ENCODE data around the gene MIEN1.
"Not testable (repeated sequence)": the region's sequence is repeated elsewhere in the genome, so short reads cannot be mapped to it uniquely, and the experiment has no call there.

MIEN1 gene

GRCh38 chr17:39699157-39699817 is 31.0 kb downstream of the MIEN1 start:
- H3K36me3 ChIP-seq (ENCODE audit: control insufficient read depth in 2 of 2, insufficient read depth in 2 of 2, low read length in 2 of 2); H3K27me3 ChIP-seq (ENCODE audit: control insufficient read depth in 2 of 2, insufficient read depth in 2 of 2, low read length in 2 of 2): not testable (repeated sequence)
- peak overlapping the region; percentile 70 to 92 for H3K9ac ChIP-seq (ENCODE audit: low read depth in 1 of 2, low read length in 2 of 2)

GRCh38 chr17:39697961-39698360 is 32.4 kb downstream of the MIEN1 start:
- Histone ChIP-seq H3K9ac (ENCODE audit: low read depth in 1 of 2, low read length in 2 of 2) (no peak overlapping the region), H3K27ac (ENCODE audit: low read depth in 2 of 2, low read length in 2 of 2) (no peak overlapping the region), H3K36me3 (ENCODE audit: control insufficient read depth in 2 of 2, insufficient read depth in 2 of 2, low read length in 2 of 2) (no peaks in the 10 kb centered on the region), H3K9me3 (ENCODE audit: control insufficient read depth in 2 of 2, low read length in 2 of 2) (no peaks in the 10 kb centered on the region), H3K4me3 (ENCODE audit: low read length in 2 of 2) (no peak overlapping the region), H3K27me3 (ENCODE audit: control insufficient read depth in 2 of 2, insufficient read depth in 2 of 2, low read length in 2 of 2) (no peaks in the 10 kb centered on the region), H3K4me1 (ENCODE audit: control insufficient read depth in 2 of 2, insufficient read depth in 2 of 2, low read length in 2 of 2) (peaks cover 21 to 29% of the 10 kb centered on the region in 2 donors)

More at GRCh38 chr17:39699157-39699817, 31.0 kb downstream of the MIEN1 start:
- Histone ChIP-seq H3K4me1 (ENCODE audit: control insufficient read depth in 2 of 2, insufficient read depth in 2 of 2, low read length in 2 of 2) (peaks cover 33 to 42% of the 10 kb centered on the region in 2 donors), H3K4me3 (ENCODE audit: low read length in 2 of 2) (peak overlapping the region; percentile 83 to 93), H3K27ac (ENCODE audit: low read depth in 2 of 2, low read length in 2 of 2) (peak overlapping the region; percentile 93 to 95)
- H3K9me3 ChIP-seq (ENCODE audit: control insufficient read depth in 2 of 2, low read length in 2 of 2), result not testable (repeated sequence)

- H3K4me3 ChIP-seq (ENCODE audit: low read length in 2 of 2), result no peak overlapping the region
- H3K36me3 ChIP-seq (ENCODE audit: control insufficient read depth in 2 of 2, insufficient read depth in 2 of 2, low read length in 2 of 2), result no peaks in the 10 kb centered on the region
- no peak overlapping the region for H3K27ac ChIP-seq (ENCODE audit: low read depth in 2 of 2, low read length in 2 of 2)
- peaks cover 13 to 17% of the 10 kb centered on the region in 2 donors for H3K4me1 ChIP-seq (ENCODE audit: control insufficient read depth in 2 of 2, insufficient read depth in 2 of 2, low read length in 2 of 2)
- H3K9me3 ChIP-seq (ENCODE audit: control insufficient read depth in 2 of 2, low read length in 2 of 2), result no peaks in the 10 kb centered on the region
- no peaks in the 10 kb centered on the region for H3K27me3 ChIP-seq (ENCODE audit: control insufficient read depth in 2 of 2, insufficient read depth in 2 of 2, low read length in 2 of 2)
- H3K9ac ChIP-seq (ENCODE audit: low read depth in 1 of 2, low read length in 2 of 2), result no peak overlapping the region
Measured at GRCh38 chr17:39696731-39697130, 33.6 kb downstream of the MIEN1 start.

GRCh38 chr17:39695089-39695474 is 35.2 kb downstream of the MIEN1 start:
- H3K4me1 ChIP-seq (ENCODE audit: control insufficient read depth in 2 of 2, insufficient read depth in 2 of 2, low read length in 2 of 2), result peaks cover 10 to 12% of the 10 kb centered on the region in 2 donors
- H3K27me3 ChIP-seq (ENCODE audit: control insufficient read depth in 2 of 2, insufficient read depth in 2 of 2, low read length in 2 of 2), result no peaks in the 10 kb centered on the region
- H3K9me3 ChIP-seq (ENCODE audit: control insufficient read depth in 2 of 2, low read length in 2 of 2), result no peaks in the 10 kb centered on the region
- H3K9ac ChIP-seq (ENCODE audit: low read depth in 1 of 2, low read length in 2 of 2), result no peak overlapping the region
- peak overlapping the region; percentile 51 to 65 for H3K27ac ChIP-seq (ENCODE audit: low read depth in 2 of 2, low read length in 2 of 2)
- H3K36me3 ChIP-seq (ENCODE audit: control insufficient read depth in 2 of 2, insufficient read depth in 2 of 2, low read length in 2 of 2), result no peaks in the 10 kb centered on the region
- no peak overlapping the region for H3K4me3 ChIP-seq (ENCODE audit: low read length in 2 of 2)

GRCh38 chr17:39694593-39694992 is 35.7 kb downstream of the MIEN1 start:
- H3K4me3 ChIP-seq (ENCODE audit: low read length in 2 of 2), result no peak overlapping the region
- no peaks in the 10 kb centered on the region for H3K36me3 ChIP-seq (ENCODE audit: control insufficient read depth in 2 of 2, insufficient read depth in 2 of 2, low read length in 2 of 2)
- no peak overlapping the region for H3K9ac ChIP-seq (ENCODE audit: low read depth in 1 of 2, low read length in 2 of 2)
- H3K27me3 ChIP-seq (ENCODE audit: control insufficient read depth in 2 of 2, insufficient read depth in 2 of 2, low read length in 2 of 2), result no peaks in the 10 kb centered on the region
- H3K27ac ChIP-seq (ENCODE audit: low read depth in 2 of 2, low read length in 2 of 2), result peak overlapping the region in 1 of 2 donors; percentile 65
- H3K4me1 ChIP-seq (ENCODE audit: control insufficient read depth in 2 of 2, insufficient read depth in 2 of 2, low read length in 2 of 2), result peaks cover 10 to 11% of the 10 kb centered on the region in 2 donors
- no peaks in the 10 kb centered on the region for H3K9me3 ChIP-seq (ENCODE audit: control insufficient read depth in 2 of 2, low read length in 2 of 2)

- Histone ChIP-seq H3K27ac (ENCODE audit: low read depth in 2 of 2, low read length in 2 of 2) (no peak overlapping the region), H3K27me3 (ENCODE audit: control insufficient read depth in 2 of 2, insufficient read depth in 2 of 2, low read length in 2 of 2) (no peaks in the 10 kb centered on the region), H3K4me1 (ENCODE audit: control insufficient read depth in 2 of 2, insufficient read depth in 2 of 2, low read length in 2 of 2) (peaks cover 16 to 17% of the 10 kb centered on the region in 2 donors), H3K9ac (ENCODE audit: low read depth in 1 of 2, low read length in 2 of 2) (peak overlapping the region in 1 of 2 donors; percentile 66), H3K9me3 (ENCODE audit: control insufficient read depth in 2 of 2, low read length in 2 of 2) (no peaks in the 10 kb centered on the region), H3K36me3 (ENCODE audit: control insufficient read depth in 2 of 2, insufficient read depth in 2 of 2, low read length in 2 of 2) (peaks cover 8 to 14% of the 10 kb centered on the region in 2 donors), H3K4me3 (ENCODE audit: low read length in 2 of 2) (peak overlapping the region; percentile 83 to 96)
Measured at GRCh38 chr17:39688945-39689344, 41.4 kb downstream of the MIEN1 start.

GRCh38 chr17:39688475-39688835 is 41.9 kb downstream of the MIEN1 start:
- Histone ChIP-seq H3K36me3 (ENCODE audit: control insufficient read depth in 2 of 2, insufficient read depth in 2 of 2, low read length in 2 of 2) (peaks cover 11 to 17% of the 10 kb centered on the region in 2 donors), H3K9me3 (ENCODE audit: control insufficient read depth in 2 of 2, low read length in 2 of 2) (no peaks in the 10 kb centered on the region), H3K27ac (ENCODE audit: low read depth in 2 of 2, low read length in 2 of 2) (peak overlapping the region; percentile 96), H3K9ac (ENCODE audit: low read depth in 1 of 2, low read length in 2 of 2) (peak overlapping the region; percentile 66 to 81), H3K4me3 (ENCODE audit: low read length in 2 of 2) (peak overlapping the region; percentile 83 to 96), H3K4me1 (ENCODE audit: control insufficient read depth in 2 of 2, insufficient read depth in 2 of 2, low read length in 2 of 2) (peaks cover 16 to 17% of the 10 kb centered on the region in 2 donors), H3K27me3 (ENCODE audit: control insufficient read depth in 2 of 2, insufficient read depth in 2 of 2, low read length in 2 of 2) (no peaks in the 10 kb centered on the region)

- Histone ChIP-seq H3K27ac (ENCODE audit: low read depth in 2 of 2, low read length in 2 of 2) (peak within 1 kb of the TSS; percentile 96), H3K9ac (ENCODE audit: low read depth in 1 of 2, low read length in 2 of 2) (peak within 1 kb of the TSS; percentile 66 to 81), H3K4me3 (ENCODE audit: low read length in 2 of 2) (peak within 1 kb of the TSS; percentile 83 to 96), H3K9me3 (ENCODE audit: control insufficient read depth in 2 of 2, low read length in 2 of 2) (no peaks in the 10 kb centered on the region), H3K4me1 (ENCODE audit: control insufficient read depth in 2 of 2, insufficient read depth in 2 of 2, low read length in 2 of 2) (peaks cover 16 to 17% of the 10 kb centered on the region in 2 donors), H3K27me3 (ENCODE audit: control insufficient read depth in 2 of 2, insufficient read depth in 2 of 2, low read length in 2 of 2) (no peaks in the 10 kb centered on the region), H3K36me3 (ENCODE audit: control insufficient read depth in 2 of 2, insufficient read depth in 2 of 2, low read length in 2 of 2) (peaks cover 12 to 20% of the 10 kb centered on the region in 2 donors)
Measured at GRCh38 chr17:39687546-39688474, 42.5 kb downstream of the MIEN1 start, which contains the start of gene PGAP3. Gene PGAP3 (minus strand): TSS chr17:39688057. CDS start chr17:39688014, 43 bp downstream.

- H3K4me3 ChIP-seq (ENCODE audit: low read length in 2 of 2), result peak overlapping the region; percentile 83 to 96
- peaks cover 16 to 17% of the 10 kb centered on the region in 2 donors for H3K4me1 ChIP-seq (ENCODE audit: control insufficient read depth in 2 of 2, insufficient read depth in 2 of 2, low read length in 2 of 2)
- peak overlapping the region; percentile 96 for H3K27ac ChIP-seq (ENCODE audit: low read depth in 2 of 2, low read length in 2 of 2)
- H3K9me3 ChIP-seq (ENCODE audit: control insufficient read depth in 2 of 2, low read length in 2 of 2), result no peaks in the 10 kb centered on the region
- peaks cover 12 to 20% of the 10 kb centered on the region in 2 donors for H3K36me3 ChIP-seq (ENCODE audit: control insufficient read depth in 2 of 2, insufficient read depth in 2 of 2, low read length in 2 of 2)
- H3K27me3 ChIP-seq (ENCODE audit: control insufficient read depth in 2 of 2, insufficient read depth in 2 of 2, low read length in 2 of 2), result no peaks in the 10 kb centered on the region
- H3K9ac ChIP-seq (ENCODE audit: low read depth in 1 of 2, low read length in 2 of 2), result peak overlapping the region; percentile 66 to 81
Measured at GRCh38 chr17:39687101-39687545, 43.2 kb downstream of the MIEN1 start.

All from mucosa of rectum (tissue), 2 donors.